HL-60/S4 (cell line): Measurements from ENCODE around the gene KRTAP6-1.

Source experiments
- in situ Hi-C: fragments of 300-500 bp; cut with MboI; formaldehyde crosslinking; loops from 2 replicates; pipeline ENCODE4 v1.14.3; 2022; ENCODE audit warnings: low sequenced_read_pairs

The KRTAP6-1 gene

DNA sequence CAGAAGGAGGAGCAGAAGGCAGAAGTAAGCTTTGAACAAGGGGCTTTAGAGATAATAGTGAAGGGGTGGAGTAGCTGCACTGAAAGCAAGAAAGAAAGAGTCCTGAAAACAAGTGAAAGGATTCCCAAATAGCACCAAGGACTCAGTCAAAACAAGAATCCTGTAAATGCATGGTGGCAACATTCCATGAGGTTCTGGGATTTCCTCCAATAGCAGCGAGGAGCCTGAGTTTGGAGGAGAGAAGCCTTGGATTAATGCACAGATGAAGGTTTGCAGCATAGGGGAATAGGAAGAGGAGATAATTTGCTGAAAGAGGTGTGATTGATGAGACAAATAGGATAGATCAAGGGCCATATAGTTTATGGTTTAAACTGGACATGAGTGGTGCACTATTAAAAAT lies 34.4 kb downstream of the KRTAP6-1 start:
- in situ Hi-C loops, result no loop called here

DNA sequence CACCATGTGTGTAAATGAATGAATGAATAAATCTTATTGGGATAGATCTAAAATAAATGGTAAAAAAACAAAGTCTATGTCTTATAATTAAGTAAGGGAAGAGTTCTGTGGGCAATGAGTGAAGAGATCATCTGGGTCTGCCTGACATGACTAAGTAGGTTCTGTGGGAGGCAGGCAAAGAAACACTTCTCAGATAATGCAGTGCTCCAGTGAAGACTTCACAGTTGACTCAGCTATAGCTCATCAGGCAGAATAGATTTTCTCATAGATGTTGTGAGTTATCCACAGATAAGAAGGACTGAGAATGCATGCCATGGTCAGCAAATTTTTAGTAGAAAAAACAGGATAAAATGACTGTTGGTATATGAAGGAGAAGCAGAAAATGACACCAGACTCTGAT lies 36.0 kb downstream of the KRTAP6-1 start:
- in situ Hi-C loops, result no loop called here

DNA sequence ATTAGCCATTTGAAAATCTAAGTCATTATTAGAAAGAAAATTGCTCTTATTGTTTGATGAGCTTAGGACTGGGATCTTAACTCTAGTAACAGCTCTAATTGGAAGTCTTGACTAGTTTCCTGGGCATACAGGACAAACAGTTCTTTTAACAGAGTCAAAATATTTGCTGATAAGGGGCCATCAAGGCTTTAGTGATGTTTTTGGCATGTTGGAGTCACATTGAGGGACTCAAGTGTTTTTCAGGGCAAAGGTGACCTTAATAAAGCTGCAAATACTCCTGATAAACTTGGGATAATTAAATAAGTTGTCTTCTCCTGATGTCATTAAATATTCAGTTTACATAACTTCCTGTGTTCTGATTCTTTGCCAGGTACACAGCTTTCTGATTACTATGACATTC lies 46.1 kb downstream of the KRTAP6-1 start:
- in situ Hi-C loops, result no loop called here

DNA sequence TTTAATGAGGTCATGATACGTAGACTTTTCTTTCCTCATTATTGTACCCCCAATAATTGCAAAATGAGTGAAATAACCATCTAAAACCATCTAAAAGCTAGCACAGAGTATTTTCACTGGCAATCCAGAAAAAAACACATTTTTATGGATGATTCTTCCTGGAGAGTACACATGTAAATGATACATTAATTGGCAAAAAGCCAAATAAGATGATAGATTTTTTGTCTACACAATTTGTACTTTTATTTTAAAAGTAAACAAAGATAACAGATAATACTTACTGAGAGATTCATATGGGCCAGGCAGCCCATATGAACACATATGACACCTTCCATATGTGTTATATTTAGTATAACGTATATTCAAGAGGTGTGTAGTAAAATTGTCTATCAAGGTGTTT lies 50.1 kb downstream of the KRTAP6-1 start:
- in situ Hi-C loops, result no loop called here
